Cerebellar nuclear complex (tissue), 1 donor: ENCODE results near the gene SEPTIN14.
"Not testable (repeated sequence)": the region's sequence is repeated elsewhere in the genome, so short reads cannot be mapped to it uniquely, and the experiment has no call there.

Source experiments
- DNase-seq, 2 experiments: peaks; one replicate each; lab custom pipeline; 2025; lab: John Stamatoyannopoulos, UW

Gene SEPTIN14

DNA sequence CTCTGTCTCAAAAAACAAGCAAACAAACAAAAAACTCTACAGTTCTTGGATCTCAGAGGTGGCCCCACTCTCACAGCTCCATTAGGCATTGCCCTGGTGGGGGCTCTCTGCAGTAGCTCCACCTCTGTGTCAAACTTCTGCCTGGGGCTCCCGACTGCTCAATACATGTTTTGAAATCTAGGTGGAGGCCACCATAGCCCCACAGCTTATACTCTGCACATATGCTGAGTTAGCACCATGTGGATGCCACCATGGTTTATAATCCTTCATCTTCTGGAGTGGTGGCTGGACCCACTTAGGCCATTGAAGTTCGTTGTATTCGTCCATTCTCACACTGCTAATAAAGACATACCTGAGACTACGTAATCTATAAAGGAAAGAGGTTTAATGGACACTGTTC lies 78.4 kb downstream of the SEPTIN14 start:
- no peak for DNase-seq

DNA sequence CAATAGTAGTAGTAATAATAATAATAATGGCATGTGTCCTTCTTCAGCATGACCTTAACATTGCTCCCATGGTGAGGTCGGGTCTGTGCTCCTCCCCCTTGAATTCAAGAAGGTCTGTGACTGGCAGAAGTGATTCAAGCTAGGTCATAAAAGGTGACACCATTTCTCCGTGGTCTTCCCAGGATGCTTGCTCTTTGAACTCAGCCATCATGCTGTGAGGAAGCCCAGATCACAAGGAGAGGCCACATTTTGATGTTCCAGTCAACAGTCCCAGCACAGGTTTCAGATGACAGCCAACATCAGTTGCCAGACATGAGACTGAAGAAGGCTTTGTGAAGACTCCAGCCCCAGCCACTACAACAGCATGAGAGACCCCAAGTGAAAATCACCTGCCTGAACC lies 83.9 kb downstream of the SEPTIN14 start:
- no peak for DNase-seq

DNA sequence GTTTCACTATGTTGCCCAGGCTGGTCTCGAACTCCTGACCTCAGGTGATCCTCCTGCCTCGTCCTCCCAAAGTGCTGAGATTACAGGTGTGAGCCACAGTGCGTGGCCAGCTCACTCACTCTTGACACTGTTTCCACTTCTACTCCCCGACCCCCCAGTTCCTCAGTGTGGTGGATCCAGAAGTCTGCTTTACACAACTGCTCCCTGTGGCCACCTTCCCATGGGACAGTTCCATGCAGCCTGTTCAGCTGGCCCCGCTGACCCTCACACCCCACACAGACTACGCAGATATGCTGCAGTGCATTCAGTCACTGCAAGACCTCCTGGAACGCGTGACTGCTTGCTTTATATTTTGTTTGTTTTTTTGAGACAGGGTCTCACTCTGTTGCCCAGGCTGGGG lies 86.4 kb downstream of the SEPTIN14 start:
- no peak for DNase-seq

DNA sequence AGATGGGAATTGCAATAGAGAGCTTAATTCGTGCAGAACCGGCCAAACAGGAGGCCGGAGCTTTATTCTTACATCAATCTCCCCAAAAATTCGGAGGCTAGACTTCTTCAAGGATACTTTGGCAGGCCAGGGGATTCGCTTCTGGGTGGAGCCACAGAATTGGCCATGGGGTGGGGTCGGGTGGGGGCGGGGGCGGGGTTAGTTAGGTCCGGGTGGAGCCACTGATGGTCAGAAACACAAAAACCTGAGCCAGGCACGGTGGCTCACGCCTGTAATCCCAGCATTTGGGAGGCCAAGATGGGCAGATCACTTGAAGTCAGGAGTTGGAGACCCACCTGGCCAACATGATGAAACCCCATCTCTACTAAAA lies 87.5 kb downstream of the SEPTIN14 start:
- DNase-seq: no peak

DNA sequence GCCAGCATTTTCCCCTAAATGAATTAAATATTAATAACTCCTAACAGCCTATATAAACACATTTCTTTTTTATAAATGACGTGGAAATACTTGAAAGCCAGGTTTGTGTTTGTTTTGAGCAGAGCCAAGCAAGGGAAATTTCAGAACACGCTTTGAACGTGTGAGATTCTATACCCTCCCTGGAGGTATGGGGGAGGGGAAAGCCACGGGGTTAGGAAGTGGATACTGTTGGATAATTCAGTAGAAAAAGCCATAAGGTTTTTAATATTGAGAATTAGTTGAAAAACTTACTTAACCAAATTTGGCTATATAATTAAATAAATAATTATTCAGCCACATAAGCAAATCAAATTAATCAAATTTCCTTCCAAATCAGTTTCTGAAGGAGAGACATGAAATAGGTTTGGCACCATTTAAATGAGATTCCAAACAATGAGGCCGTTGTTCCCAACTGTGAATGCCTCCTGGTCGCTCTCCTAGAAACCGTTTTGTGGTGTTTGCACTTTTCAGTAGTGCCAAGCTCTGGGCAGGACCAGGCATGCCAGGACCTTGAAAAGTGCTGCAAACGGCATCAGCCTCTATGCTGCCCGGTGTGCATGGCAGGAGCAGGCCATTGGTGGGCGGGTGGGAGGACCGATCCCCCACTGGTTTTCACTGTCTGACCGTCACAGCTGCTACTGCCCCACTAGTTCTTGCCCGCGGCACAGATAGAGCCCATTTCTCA lies 88.1 kb downstream of the SEPTIN14 start:
- no peak for DNase-seq

- DNase-seq: no peak
Measured at GRCh38 chr7:55770778-55771177, 91.8 kb downstream of the SEPTIN14 start.

GRCh38 chr7:55753274-55753862 lies 109.2 kb downstream of the SEPTIN14 start:
- DNase-seq: not testable (repeated sequence)

- not testable (repeated sequence) for DNase-seq
Measured at GRCh38 chr7:55744706-55745105, 117.8 kb downstream of the SEPTIN14 start.
